WTC11 (cell line): ENCODE results near the gene ITPRID2. TPM values are rescaled to one million over a fixed set of nuclear protein-coding genes. Genes with fewer than 3 reads are reported as not detected.

Experiments
- ATAC-seq: fragments of 200-7000 bp; cut with Tn5 transposase; 2 replicates; pipeline ENCODE4 v1.10.0; 2021; ENCODE audit warnings: mild to moderate bottlenecking, moderate library complexity
- CTCF ChIA-PET: fragments of 300-600 bp; sonication (Branson Sonifier 250); formaldehyde crosslinking; loops from one replicate; lab custom pipeline; 2021; ENCODE audit warnings: antibody characterized with exemption; lab: Charles Lee
- POLR2A ChIA-PET: fragments of 350-600 bp; sonication (Branson Sonifier 250); formaldehyde crosslinking; loops from one replicate; lab custom pipeline; 2021; ENCODE audit warnings: antibody characterized with exemption; lab: Charles Lee
- DNase-seq: peaks from one replicate; pipeline ENCODE4 v3.0.0; 2021; ENCODE audit warnings: low spot score
- H3K27ac Mint-ChIP-seq: 2 replicates; pipeline ENCODE4 v1.8.0; 2021; ENCODE audit warnings: mixed read lengths
- H3K27me3 Mint-ChIP-seq: 2 replicates; pipeline ENCODE4 v1.8.0; 2021; ENCODE audit warnings: low read depth, mild to moderate bottlenecking, moderate library complexity, mixed read lengths
- H3K36me3 Mint-ChIP-seq: 2 replicates; pipeline ENCODE4 v1.8.0; 2021; ENCODE audit warnings: mixed read lengths
- H3K4me1 Mint-ChIP-seq: 2 replicates; pipeline ENCODE4 v1.8.0; 2022; ENCODE audit warnings: mixed read lengths
- H3K4me3 Mint-ChIP-seq: 2 replicates; pipeline ENCODE4 v1.8.0; 2021; ENCODE audit warnings: mild to moderate bottlenecking, moderate library complexity, mixed read lengths
- H3K9me3 Mint-ChIP-seq: 2 replicates; pipeline ENCODE4 v1.8.0; 2021; ENCODE audit warnings: mixed read lengths
- ATF6 ChIP-seq: sonication (generic); formaldehyde crosslinking; IDR thresholded peaks from 2 replicates; pipeline ENCODE4 v1.8.1; 2023; ENCODE audit warnings: mild to moderate bottlenecking, missing genetic modification reagents
- CDX4 ChIP-seq: fragments of 250-450 bp; sonication (Bioruptor Pico); IDR thresholded peaks from 2 replicates; pipeline ENCODE4 v1.9.0; 2021; ENCODE audit warnings: moderate library complexity, mild to moderate bottlenecking, inconsistent platforms, borderline replicate concordance
- CREB1 ChIP-seq: sonication (generic); formaldehyde crosslinking; IDR thresholded peaks from 2 replicates; pipeline ENCODE4 v1.8.0; 2023; ENCODE audit warnings: mild to moderate bottlenecking, missing genetic modification reagents
- CTCF ChIP-seq: fragments of 200-600 bp; IDR thresholded peaks from 2 replicates; pipeline ENCODE4 v1.8.0; 2022; ENCODE audit warnings: antibody characterized with exemption
- ELF4 ChIP-seq: sonication (generic); formaldehyde crosslinking; IDR thresholded peaks from 2 replicates; pipeline ENCODE4 v1.8.1; 2022; ENCODE audit warnings: low read depth, mild to moderate bottlenecking, moderate library complexity, missing genetic modification reagents
- ESRRA ChIP-seq: sonication (generic); formaldehyde crosslinking; IDR thresholded peaks from 2 replicates; pipeline ENCODE4 v1.8.1; 2022; ENCODE audit warnings: mild to moderate bottlenecking, missing genetic modification reagents, borderline replicate concordance
- ETV6 ChIP-seq: sonication (generic); formaldehyde crosslinking; IDR thresholded peaks from 2 replicates; pipeline ENCODE4 v1.8.1; 2022; ENCODE audit warnings: mild to moderate bottlenecking, missing genetic modification reagents
- FOXK1 ChIP-seq: sonication (generic); formaldehyde crosslinking; IDR thresholded peaks from 2 replicates; pipeline ENCODE4 v1.8.0; 2022; ENCODE audit warnings: mild to moderate bottlenecking, moderate library complexity, missing genetic modification reagents
- GABPB1 ChIP-seq: sonication (generic); formaldehyde crosslinking; IDR thresholded peaks from 2 replicates; pipeline ENCODE4 v1.8.1; 2023; ENCODE audit warnings: mild to moderate bottlenecking, missing genetic modification reagents
- HMGA2 ChIP-seq: fragments of 250-450 bp; sonication (Bioruptor Pico); IDR thresholded peaks from 2 replicates; pipeline ENCODE4 v1.4.0; 2021; ENCODE audit warnings: mild to moderate bottlenecking, moderate library complexity
- HMGXB4 ChIP-seq: sonication (generic); formaldehyde crosslinking; IDR thresholded peaks from 2 replicates; pipeline ENCODE4 v1.8.1; 2023; ENCODE audit warnings: mild to moderate bottlenecking, moderate library complexity, missing genetic modification reagents
- JAZF1 ChIP-seq: fragments of 250-450 bp; sonication (Bioruptor Pico); IDR thresholded peaks from 2 replicates; pipeline ENCODE4 v1.9.0; 2021; ENCODE audit warnings: moderate library complexity, mild to moderate bottlenecking, inconsistent platforms
- KAT7 ChIP-seq: sonication (generic); formaldehyde crosslinking; IDR thresholded peaks from 2 replicates; pipeline ENCODE4 v1.8.1; 2023; ENCODE audit warnings: missing genetic modification reagents, mild to moderate bottlenecking, borderline replicate concordance
- MXD4 ChIP-seq: fragments of 250-450 bp; sonication (Bioruptor Pico); IDR thresholded peaks from 2 replicates; pipeline ENCODE4 v1.8.0; 2021; ENCODE audit warnings: mild to moderate bottlenecking, moderate library complexity, borderline replicate concordance
- TCF7 ChIP-seq: sonication (generic); formaldehyde crosslinking; IDR thresholded peaks from 2 replicates; pipeline ENCODE4 v1.8.0; 2022; ENCODE audit warnings: mild to moderate bottlenecking, low read depth, missing genetic modification reagents, moderate library complexity
- TEAD4 ChIP-seq: sonication (generic); formaldehyde crosslinking; IDR thresholded peaks from 2 replicates; pipeline ENCODE4 v1.8.0; 2022; ENCODE audit warnings: mild to moderate bottlenecking, missing genetic modification reagents
- ZMAT4 ChIP-seq: fragments of 250-450 bp; sonication (Bioruptor Pico); IDR thresholded peaks from 2 replicates; pipeline ENCODE4 v1.9.0; 2021; ENCODE audit warnings: mild to moderate bottlenecking
- ZNF396 ChIP-seq: fragments of 250-450 bp; sonication (Bioruptor Pico); IDR thresholded peaks from 2 replicates; pipeline ENCODE4 v1.8.0; 2021; ENCODE audit warnings: mild to moderate bottlenecking, moderate library complexity, borderline replicate concordance
- ZNF423 ChIP-seq: fragments of 250-450 bp; sonication (Bioruptor Pico); IDR thresholded peaks from 2 replicates; pipeline ENCODE4 v2.1.2; 2022; ENCODE audit warnings: mild to moderate bottlenecking, moderate library complexity
- ZNF532 ChIP-seq: fragments of 250-450 bp; sonication (Bioruptor Pico); IDR thresholded peaks from 2 replicates; pipeline ENCODE4 v1.9.0; 2021; ENCODE audit warnings: mild to moderate bottlenecking, borderline replicate concordance
- ZNF671 ChIP-seq: fragments of 250-450 bp; sonication (Bioruptor Pico); IDR thresholded peaks from 2 replicates; pipeline ENCODE4 v1.8.0; 2021; ENCODE audit warnings: mild to moderate bottlenecking
- total RNA-seq: library from RNA; stranded (reverse); gene quantifications from 3 replicates; pipeline ENCODE4 v1.2.3, GENCODE V29; 2021

Gene ITPRID2
- total RNA-seq, 1 experiment from 2014 or later, result 19.4 TPM

GRCh38 chr2:181962142-181962541 is 70.6 kb downstream of the ITPRID2 start:
- ChIA-PET CTCF (interaction anchor here (1.8 kb wide), 1 partner anchor 8 kb away, joined by 7 read pairs; no protein-coding TSS in a partner anchor), POLR2A (no interaction called here)
- TF ChIP-seq MXD4 (no peak), HMGA2 (CRISPR knock-in tag) (no peak), TCF7 (CRISPR knock-in tag) (no peak), ZNF396 (CRISPR knock-in tag) (no peak), ZMAT4 (CRISPR knock-in tag) (no peak), JAZF1 (CRISPR knock-in tag) (no peak), TEAD4 (CRISPR knock-in tag) (no peak), ESRRA (no peak), HMGXB4 (CRISPR knock-in tag) (no peak), ETV6 (CRISPR knock-in tag) (no peak), FOXK1 (CRISPR knock-in tag) (no peak), ELF4 (CRISPR knock-in tag) (no peak), ZNF671 (CRISPR knock-in tag) (no peak), CREB1 (CRISPR knock-in tag) (no peak), ATF6 (CRISPR knock-in tag) (no peak), KAT7 (CRISPR knock-in tag) (no peak), CDX4 (CRISPR knock-in tag) (no peak), ZNF423 (no peak), CTCF (no peak)
- Mint-ChIP-seq H3K4me3 (no peak overlapping the region), H3K27me3 (no peaks in the 10 kb centered on the region), H3K27ac (no peak overlapping the region), H3K36me3 (no peaks in the 10 kb centered on the region), H3K9me3 (peaks cover 10% of the 10 kb centered on the region), H3K4me1 (peaks cover 4% of the 10 kb centered on the region; the same call in 1 of the 2 replicates)
- no peak for ATAC-seq
- no peak for DNase-seq

GRCh38 chr2:181970160-181970794 is 78.7 kb downstream of the ITPRID2 start:
- DNase-seq (no peak), ATAC-seq (peak; percentile 71)
- no peak overlapping the region for H3K27ac Mint-ChIP-seq
- TF ChIP-seq GABPB1 (no peak), ZNF532 (CRISPR knock-in tag) (no peak)

More at GRCh38 chr2:181970160-181970794, 78.7 kb downstream of the ITPRID2 start:
- CTCF ChIA-PET, result interaction anchor here (1.2 kb wide), 1 partner anchor 15 kb away, joined by 3 read pairs; no protein-coding TSS in a partner anchor
- no peak overlapping the region for H3K4me3 Mint-ChIP-seq
- no peaks in the 10 kb centered on the region for H3K9me3 Mint-ChIP-seq
- no peaks in the 10 kb centered on the region for H3K27me3 Mint-ChIP-seq
- POLR2A ChIA-PET, result no interaction called here
- H3K36me3 Mint-ChIP-seq, result no peaks in the 10 kb centered on the region
- no peaks in the 10 kb centered on the region for H3K4me1 Mint-ChIP-seq
